GM23248 (cell line): ENCODE measurements around the gene KRTAP10-3.

Source experiments
- EZH2 ChIP-seq: fragments of 200-600 bp; sonication (generic); IDR thresholded peaks from 2 replicates; pipeline ENCODE4 v1.6.1; 2018; ENCODE audit warnings: antibody characterized with exemption, mild to moderate bottlenecking; ENCODE audit not compliant: insufficient read depth, poor library complexity, severe bottlenecking
- EZH2phosphoT487 ChIP-seq: fragments of 200-600 bp; sonication (generic); IDR thresholded peaks from 2 replicates; pipeline ENCODE4 v1.6.1; 2018; ENCODE audit warnings: antibody characterized with exemption, moderate library complexity, mild to moderate bottlenecking, low read depth; ENCODE audit not compliant: insufficient read depth

DNA sequence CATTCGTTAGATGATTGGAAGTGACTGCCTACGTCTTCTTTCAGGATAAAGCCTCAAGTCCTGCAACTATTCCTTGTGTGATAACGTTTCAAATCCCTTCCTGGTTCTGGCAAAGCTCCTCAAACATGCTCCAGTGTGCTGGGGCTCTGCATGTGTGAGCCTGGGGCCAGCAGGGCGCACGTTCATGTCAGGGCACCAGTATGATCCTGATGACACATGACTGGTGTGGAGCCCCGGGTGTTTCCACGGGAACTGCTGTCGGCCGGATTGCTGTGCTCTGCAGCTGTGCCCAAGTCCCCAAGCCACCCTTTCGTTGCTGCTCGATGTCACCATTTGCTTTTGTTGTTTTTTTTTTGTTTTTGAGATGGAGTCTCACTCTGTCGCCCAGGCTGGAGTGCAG, 39.9 kb downstream of the KRTAP10-3 start:
- TF ChIP-seq EZH2: no peak
- TF ChIP-seq EZH2phosphoT487: no peak
